ENCODE results near the gene HEXD.
"Not testable (repeated sequence)": the region's sequence is repeated elsewhere in the genome, so short reads cannot be mapped to it uniquely, and the experiment has no call there.

Gene HEXD

DNA sequence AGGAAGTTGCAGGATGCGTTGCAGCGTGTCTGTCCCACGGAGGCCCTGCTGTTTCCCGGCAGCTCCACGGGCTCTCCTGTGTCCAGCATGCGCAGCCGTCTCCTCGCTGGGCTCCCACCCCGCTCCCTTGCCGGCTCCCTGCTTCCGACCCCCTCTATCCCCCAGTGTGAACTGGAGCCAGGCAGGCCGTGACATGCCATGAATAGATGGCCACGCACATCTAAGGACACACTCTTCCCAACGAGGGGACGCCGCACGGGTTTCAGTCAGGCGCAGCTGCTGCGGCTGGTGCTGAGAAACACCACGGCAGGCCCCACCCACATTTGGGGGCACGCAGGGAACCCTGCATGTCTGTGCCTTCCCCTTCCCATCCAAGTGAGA lies 9.2 kb upstream of the HEXD start:
- no peak overlapping the region for H2BK5ac ChIP-seq (ENCODE audit: low read depth, low read length, poor library complexity, severe bottlenecking)
- H3K4ac ChIP-seq (ENCODE audit: low read depth in 1 of 2, low read length in 2 of 2) = no peak overlapping the region
- H3K9me3 ChIP-seq (ENCODE audit: control insufficient read depth, low read length) = no peaks in the 10 kb centered on the region
- H4K8ac ChIP-seq (ENCODE audit: low read length) = no peak overlapping the region
- no peak overlapping the region for H2BK12ac ChIP-seq (ENCODE audit: low read length in 2 of 2)
- no peak overlapping the region for H3K23ac ChIP-seq (ENCODE audit: low read length in 2 of 2)
- no peak overlapping the region for H4K91ac ChIP-seq (ENCODE audit: low read length)
- H3K14ac ChIP-seq (ENCODE audit: low read length in 2 of 2) = no peak overlapping the region
- H3K4me1 ChIP-seq (ENCODE audit: control insufficient read depth, insufficient read depth, low read depth, low read length) = peaks cover 46% of the 10 kb centered on the region
- H2AFZ ChIP-seq (ENCODE audit: low read depth, low read length) = no peak overlapping the region
- H3K18ac ChIP-seq (ENCODE audit: low read depth in 1 of 2, low read length in 2 of 2) = no peak overlapping the region
- DNase-seq = no peak
- H3K4me3 ChIP-seq (ENCODE audit: insufficient read depth in 1 of 2, low read depth in 1 of 2, low read length in 2 of 2) = no peak overlapping the region
- H2BK15ac ChIP-seq (ENCODE audit: low read depth, poor library complexity, severe bottlenecking) = no peak overlapping the region
- H2BK120ac ChIP-seq (ENCODE audit: low read depth, low read length) = no peak overlapping the region
- peaks cover 18% of the 10 kb centered on the region for H3K79me1 ChIP-seq (replicated peaks; ENCODE audit: low read length, poor library complexity, severe bottlenecking)
- no peaks in the 10 kb centered on the region for H3K27me3 ChIP-seq (ENCODE audit: control insufficient read depth in 1 of 2, insufficient read depth in 1 of 2, low read length in 2 of 2)
- no peak overlapping the region for H3K9ac ChIP-seq (ENCODE audit: low read length)
- peak overlapping the region; percentile 17 for H2AK5ac ChIP-seq (ENCODE audit: low read length, severe bottlenecking)
- 94% methylated on average over 21 of the region's 21 CpGs for WGBS
- peaks cover 17 to 33% of the 10 kb centered on the region in 2 experiments for H3K36me3 ChIP-seq (ENCODE audit: control insufficient read depth in 1 of 2, insufficient read depth in 2 of 2, low read depth in 1 of 2, low read length in 2 of 2)
- no peak overlapping the region for H3K27ac ChIP-seq (ENCODE audit: low read length, poor library complexity, severe bottlenecking)
- no peak overlapping the region for H3K4me2 ChIP-seq (ENCODE audit: low read length, poor library complexity, severe bottlenecking)

DNA sequence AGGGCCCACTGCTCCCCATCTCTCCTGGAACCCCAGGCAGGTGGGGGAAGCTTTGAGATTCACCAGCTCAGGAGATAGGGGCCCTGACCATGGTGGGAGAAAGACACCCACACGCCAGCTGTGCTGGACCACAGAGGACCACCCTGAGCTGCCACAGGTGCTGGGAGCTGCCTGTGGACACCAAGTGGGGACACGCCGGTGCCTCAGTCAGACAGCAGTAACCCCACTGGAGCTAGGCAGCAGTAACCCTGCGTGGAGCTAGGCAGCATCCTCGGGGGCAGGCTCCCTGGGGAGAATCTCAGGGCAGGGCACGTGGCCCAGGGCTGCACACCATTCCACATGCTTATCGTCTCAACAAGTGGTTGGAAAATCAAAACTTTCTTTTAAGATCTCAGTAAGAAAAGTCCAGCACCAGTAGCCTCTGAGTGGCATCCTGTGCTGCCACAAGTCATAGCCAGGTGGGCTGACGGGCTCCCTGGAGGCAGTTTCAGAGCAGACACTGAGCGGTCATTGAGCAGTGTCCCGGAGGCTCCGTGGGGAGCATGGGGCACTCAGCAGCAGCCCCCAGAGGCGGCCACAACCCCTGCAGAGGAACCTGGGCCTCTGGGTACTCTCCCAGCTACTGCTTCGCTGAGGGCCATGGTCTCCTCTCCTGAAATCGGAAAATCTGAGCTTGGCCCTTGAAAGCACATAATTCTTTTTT lies 8.0 kb upstream of the HEXD start:
- no peaks in the 10 kb centered on the region for H3K27me3 ChIP-seq (ENCODE audit: control insufficient read depth in 1 of 2, insufficient read depth in 1 of 2, low read length in 2 of 2)

DNA sequence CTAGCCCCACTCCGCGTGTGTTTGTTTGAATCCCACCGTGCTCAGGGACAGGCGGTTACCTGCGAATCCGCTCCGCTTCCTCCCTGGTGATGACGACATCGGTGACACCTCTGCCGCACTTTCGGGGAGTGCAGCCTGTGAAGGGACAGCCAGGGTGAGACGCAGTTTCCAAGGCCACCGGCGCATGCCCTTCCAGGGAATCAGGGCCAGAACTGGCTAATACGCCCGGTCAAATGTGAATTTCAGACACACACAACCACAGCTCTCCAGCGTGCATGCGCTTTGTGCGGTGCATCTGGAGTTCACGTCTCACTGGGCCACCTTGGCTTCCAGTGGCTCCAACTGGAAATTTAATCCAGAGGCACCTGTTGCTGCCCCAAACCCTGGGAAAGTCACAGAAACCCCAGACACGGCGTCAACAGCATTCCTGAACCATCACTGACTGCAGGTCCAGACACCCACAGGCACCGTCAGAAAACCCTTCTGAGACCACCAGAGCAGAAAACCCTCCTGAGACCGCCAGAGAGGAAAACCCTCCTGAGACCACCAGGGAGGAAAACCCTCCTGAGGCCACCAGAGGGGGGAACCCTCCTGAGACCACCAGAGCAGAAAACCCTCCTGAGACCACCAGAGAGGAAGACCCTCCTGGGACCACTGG lies 6.6 kb upstream of the HEXD start:
- no peak overlapping the region for H2BK15ac ChIP-seq (ENCODE audit: low read depth, poor library complexity, severe bottlenecking)
- no peak overlapping the region for H3K4me3 ChIP-seq (ENCODE audit: insufficient read depth in 1 of 2, low read depth in 1 of 2, low read length in 2 of 2)
- no peak overlapping the region for H4K91ac ChIP-seq (ENCODE audit: low read length)
- H3K27me3 ChIP-seq (ENCODE audit: control insufficient read depth in 1 of 2, insufficient read depth in 1 of 2, low read length in 2 of 2) = no peaks in the 10 kb centered on the region
- H3K36me3 ChIP-seq (ENCODE audit: control insufficient read depth in 1 of 2, insufficient read depth in 2 of 2, low read depth in 1 of 2, low read length in 2 of 2) = peaks cover 12 to 23% of the 10 kb centered on the region in 2 experiments
- no peak for DNase-seq
- H3K27ac ChIP-seq (ENCODE audit: low read length, poor library complexity, severe bottlenecking) = no peak overlapping the region
- H3K18ac ChIP-seq (ENCODE audit: low read depth in 1 of 2, low read length in 2 of 2) = no peak overlapping the region
- H3K4ac ChIP-seq (ENCODE audit: low read depth in 1 of 2, low read length in 2 of 2) = no peak overlapping the region
- no peak overlapping the region for H2BK120ac ChIP-seq (ENCODE audit: low read depth, low read length)
- 96% methylated on average over 24 of the region's 24 CpGs for WGBS
- no peak overlapping the region for H3K23ac ChIP-seq (ENCODE audit: low read length in 2 of 2)
- H3K4me1 ChIP-seq (ENCODE audit: control insufficient read depth, insufficient read depth, low read depth, low read length) = peaks cover 41% of the 10 kb centered on the region
- H3K14ac ChIP-seq (ENCODE audit: low read length in 2 of 2) = no peak overlapping the region
- peaks cover 21% of the 10 kb centered on the region for H3K79me1 ChIP-seq (replicated peaks; ENCODE audit: low read length, poor library complexity, severe bottlenecking)
- H3K9me3 ChIP-seq (ENCODE audit: control insufficient read depth, low read length) = no peaks in the 10 kb centered on the region
- H2AFZ ChIP-seq (ENCODE audit: low read depth, low read length) = no peak overlapping the region
- no peak overlapping the region for H2AK5ac ChIP-seq (ENCODE audit: low read length, severe bottlenecking)
- no peak overlapping the region for H4K8ac ChIP-seq (ENCODE audit: low read length)
- H2BK5ac ChIP-seq (ENCODE audit: low read depth, low read length, poor library complexity, severe bottlenecking) = no peak overlapping the region
- H3K9ac ChIP-seq (ENCODE audit: low read length) = no peak overlapping the region
- H2BK12ac ChIP-seq (ENCODE audit: low read length in 2 of 2) = no peak overlapping the region
- H3K4me2 ChIP-seq (ENCODE audit: low read length, poor library complexity, severe bottlenecking) = no peak overlapping the region

More for the DNA sequence above, 8.0 kb upstream of the HEXD start:
- Histone ChIP-seq H3K9ac (ENCODE audit: low read length) (no peak overlapping the region), H2BK15ac (ENCODE audit: low read depth, poor library complexity, severe bottlenecking) (no peak overlapping the region), H4K8ac (ENCODE audit: low read length) (no peak overlapping the region), H2BK120ac (ENCODE audit: low read depth, low read length) (no peak overlapping the region), H3K36me3 (ENCODE audit: control insufficient read depth in 1 of 2, insufficient read depth in 2 of 2, low read depth in 1 of 2, low read length in 2 of 2) (peaks cover 14 to 28% of the 10 kb centered on the region in 2 experiments), H2BK12ac (ENCODE audit: low read length in 2 of 2) (no peak overlapping the region), H3K4ac (ENCODE audit: low read depth in 1 of 2, low read length in 2 of 2) (no peak overlapping the region), H3K18ac (ENCODE audit: low read depth in 1 of 2, low read length in 2 of 2) (no peak overlapping the region), H3K4me3 (ENCODE audit: insufficient read depth in 1 of 2, low read depth in 1 of 2, low read length in 2 of 2) (no peak overlapping the region), H3K23ac (ENCODE audit: low read length in 2 of 2) (no peak overlapping the region), H3K4me1 (ENCODE audit: control insufficient read depth, insufficient read depth, low read depth, low read length) (peaks cover 43% of the 10 kb centered on the region), H3K14ac (ENCODE audit: low read length in 2 of 2) (no peak overlapping the region), H4K91ac (ENCODE audit: low read length) (no peak overlapping the region), H3K27ac (ENCODE audit: low read length, poor library complexity, severe bottlenecking) (no peak overlapping the region), H2BK5ac (ENCODE audit: low read depth, low read length, poor library complexity, severe bottlenecking) (no peak overlapping the region), H2AFZ (ENCODE audit: low read depth, low read length) (no peak overlapping the region), H3K79me1 (replicated peaks; ENCODE audit: low read length, poor library complexity, severe bottlenecking) (peaks cover 23% of the 10 kb centered on the region), H3K4me2 (ENCODE audit: low read length, poor library complexity, severe bottlenecking) (no peak overlapping the region), H3K9me3 (ENCODE audit: control insufficient read depth, low read length) (no peaks in the 10 kb centered on the region), H2AK5ac (ENCODE audit: low read length, severe bottlenecking) (peak overlapping the region; percentile 58)
- DNase-seq = no peak
- WGBS = 97% methylated on average over 12 of the region's 14 CpGs

DNA sequence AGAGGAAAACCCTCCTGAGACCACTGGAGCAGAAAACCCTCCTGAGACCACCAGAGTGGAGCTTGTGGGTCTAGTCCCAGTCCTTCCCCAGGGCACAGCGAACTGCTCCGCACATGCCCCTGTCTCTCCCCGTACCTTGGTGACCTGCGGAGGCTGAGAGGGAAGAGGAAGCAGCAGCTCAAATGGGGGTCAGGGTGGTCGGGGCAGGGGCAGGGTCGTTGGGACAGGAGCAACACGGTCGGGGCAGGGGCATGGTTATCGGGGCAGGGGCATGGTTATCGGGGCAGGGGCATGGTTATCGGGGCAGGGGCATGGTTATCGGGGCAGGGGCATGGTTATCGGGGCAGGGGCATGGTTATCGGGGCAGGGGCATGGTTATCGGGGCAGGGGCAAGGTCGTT lies 6.1 kb upstream of the HEXD start:
- peaks cover 12 to 23% of the 10 kb centered on the region in 2 experiments for H3K36me3 ChIP-seq (ENCODE audit: control insufficient read depth in 1 of 2, insufficient read depth in 2 of 2, low read depth in 1 of 2, low read length in 2 of 2)
- H3K27me3 ChIP-seq (ENCODE audit: control insufficient read depth in 1 of 2, insufficient read depth in 1 of 2, low read length in 2 of 2); H3K27ac ChIP-seq (ENCODE audit: low read length, poor library complexity, severe bottlenecking); H2BK15ac ChIP-seq (ENCODE audit: low read depth, poor library complexity, severe bottlenecking); H2AK5ac ChIP-seq (ENCODE audit: low read length, severe bottlenecking); H2BK120ac ChIP-seq (ENCODE audit: low read depth, low read length); H4K91ac ChIP-seq (ENCODE audit: low read length); H3K9me3 ChIP-seq (ENCODE audit: control insufficient read depth, low read length); H2AFZ ChIP-seq (ENCODE audit: low read depth, low read length); H2BK12ac ChIP-seq (ENCODE audit: low read length in 2 of 2); DNase-seq; H3K23ac ChIP-seq (ENCODE audit: low read length in 2 of 2); H3K4me3 ChIP-seq (ENCODE audit: insufficient read depth in 1 of 2, low read depth in 1 of 2, low read length in 2 of 2); H3K4me2 ChIP-seq (ENCODE audit: low read length, poor library complexity, severe bottlenecking); H2BK5ac ChIP-seq (ENCODE audit: low read depth, low read length, poor library complexity, severe bottlenecking); H3K14ac ChIP-seq (ENCODE audit: low read length in 2 of 2); H3K4ac ChIP-seq (ENCODE audit: low read depth in 1 of 2, low read length in 2 of 2); H4K8ac ChIP-seq (ENCODE audit: low read length); H3K18ac ChIP-seq (ENCODE audit: low read depth in 1 of 2, low read length in 2 of 2); H3K9ac ChIP-seq (ENCODE audit: low read length): not testable (repeated sequence)
- peaks cover 37% of the 10 kb centered on the region for H3K4me1 ChIP-seq (ENCODE audit: control insufficient read depth, insufficient read depth, low read depth, low read length)
- 95% methylated on average over 16 of the region's 16 CpGs for WGBS
- peaks cover 21% of the 10 kb centered on the region for H3K79me1 ChIP-seq (replicated peaks; ENCODE audit: low read length, poor library complexity, severe bottlenecking)
